K562 (cell line): ENCODE data around the gene HADHB. TPM values are rescaled to one million over a fixed set of nuclear protein-coding genes. Genes with fewer than 3 reads are reported as not detected.

Source experiments
- ATAC-seq: fragments of 200-7000 bp; cut with Tn5 transposase; 3 replicates; pipeline ENCODE4 v1.9.1; 2020; ENCODE audit warnings: moderate library complexity
- BruUV-seq: library from RNA; stranded (reverse); fragments of 400-500 nt; replicated peaks from 2 replicates; lab custom pipeline; 2021; lab: Mats Ljungman, UMichigan
- CTCF ChIA-PET: fragments of 300-600 bp; formaldehyde crosslinking; extraction: SDS; loops from one replicate; lab custom pipeline; 2021; ENCODE audit warnings: low intra/inter-chr PET ratio; lab: Yijun Ruan, JAX
- POLR2A ChIA-PET: fragments of 300-600, 350-650 bp; sonication (Branson Sonifier 250); formaldehyde crosslinking; extraction: SDS; loops from one replicate; lab custom pipeline; 2021; ENCODE audit warnings: antibody characterized with exemption, inconsistent platforms; lab: Yijun Ruan, JAX
- DNase-seq, 4 experiments: peaks; one replicate each; pipeline versions ENCODE4 v3.0.0 to v3.0.0-alpha.2; 2011 to 2018; ENCODE audit warnings: low spot score in 3 of 4, mixed read lengths in 3 of 4; ENCODE audit errors: extremely low read depth in 1 of 4
- FAIRE-seq: peaks from 2 replicates; lab custom pipeline; 2011; peaks lifted over from hg19 to GRCh38; lab: Jason Lieb, UNC
- H2AFZ ChIP-seq: 2 replicates; pipeline ENCODE4 v1.6.0; 2011; ENCODE audit warnings: low read depth, low read length, control low read depth, inconsistent platforms
- H3K27ac ChIP-seq: fragments of 200-600 bp; 3 replicates; pipeline ENCODE4 v1.8.0; 2011; ENCODE audit warnings: low read depth, mild to moderate bottlenecking, control low read depth, inconsistent platforms, low read length, moderate library complexity, mixed read lengths; ENCODE audit errors: extremely low read depth
- H3K27me3 ChIP-seq, 2 experiments: fragments of 300-600 bp in 1 of 2; 2 replicates in 1 of 2; 3 replicates in 1 of 2; pipeline versions ENCODE4 v1.6.0 to v1.8.0; 2011; ENCODE audit warnings: inconsistent platforms in 2 of 2, low read length in 2 of 2, mild to moderate bottlenecking in 1 of 2, mixed read lengths in 1 of 2, moderate library complexity in 1 of 2; ENCODE audit not compliant: control insufficient read depth in 2 of 2, insufficient read depth in 2 of 2
- H3K36me3 ChIP-seq: fragments of 300-600 bp; 3 replicates; pipeline ENCODE4 v1.8.0; 2011; ENCODE audit warnings: mild to moderate bottlenecking, low read length, inconsistent platforms; ENCODE audit not compliant: control insufficient read depth, insufficient read depth
- H3K4me1 ChIP-seq, 2 experiments: fragments of 200-600 bp in 1 of 2; replicated peaks in 1 of 2; 2 replicates in 1 of 2; 3 replicates in 1 of 2; pipeline versions ENCODE4 v1.5.1 to v1.8.0; 2011; ENCODE audit warnings: inconsistent platforms in 2 of 2, low read length in 2 of 2, mild to moderate bottlenecking in 1 of 2, mixed read lengths in 1 of 2, moderate library complexity in 1 of 2; ENCODE audit not compliant: control insufficient read depth in 2 of 2, insufficient read depth in 2 of 2
- H3K4me2 ChIP-seq: 2 replicates; pipeline ENCODE4 v1.6.1; 2011; ENCODE audit warnings: low read length, control low read depth, inconsistent platforms, mixed read lengths; ENCODE audit not compliant: insufficient read depth
- H3K4me3 ChIP-seq: fragments of 200-600 bp; sonication (generic), shearing (Covaris generic); 2 replicates; pipeline ENCODE4 v1.5.1; 2016; ENCODE audit warnings: control low read depth, inconsistent platforms
- H3K79me2 ChIP-seq: fragments of 200-600 bp; 3 replicates; pipeline ENCODE4 v1.8.0; 2011; ENCODE audit warnings: low read length, inconsistent platforms; ENCODE audit not compliant: control insufficient read depth, insufficient read depth
- H3K9ac ChIP-seq, 2 experiments: 2 replicates each; pipeline versions ENCODE4 v1.6.0 to v1.6.1; 2011; ENCODE audit warnings: low read depth in 2 of 2, low read length in 2 of 2, control low read depth in 1 of 2, inconsistent platforms in 1 of 2, mild to moderate bottlenecking in 1 of 2, mixed read lengths in 1 of 2; ENCODE audit not compliant: insufficient read depth in 1 of 2
- H3K9me1 ChIP-seq: one replicate; pipeline ENCODE4 v1.6.0; 2011; ENCODE audit warnings: inconsistent platforms, mild to moderate bottlenecking, low read length, moderate library complexity; ENCODE audit not compliant: control insufficient read depth, insufficient read depth
- H3K9me3 ChIP-seq: replicated peaks from 2 replicates; pipeline ENCODE4 v1.5.1; 2011; ENCODE audit warnings: low read depth, low read length, inconsistent platforms; ENCODE audit not compliant: control insufficient read depth, insufficient read depth
- H4K20me1 ChIP-seq: replicated peaks from 2 replicates; pipeline ENCODE4 v1.6.1; 2011; ENCODE audit warnings: low read length, inconsistent platforms, mixed read lengths; ENCODE audit not compliant: control insufficient read depth, insufficient read depth
- CBX3 ChIP-seq, 2 experiments: IDR thresholded peaks; 1 replicate in 1 of 2; 2 replicates in 1 of 2; pipeline ENCODE4 v1.6.1; 2012; ENCODE audit warnings: inconsistent platforms in 2 of 2, low read length in 2 of 2, borderline replicate concordance in 1 of 2, control low read depth in 1 of 2
- NCOA4 ChIP-seq: fragments of 450-650 bp; IDR thresholded peaks from 2 replicates; pipeline ENCODE4 v1.6.1; 2018; ENCODE audit warnings: mild to moderate bottlenecking; ENCODE audit not compliant: partially characterized antibody
- NFIC ChIP-seq: fragments of 450-650 bp; IDR thresholded peaks from 2 replicates; pipeline ENCODE4 v1.6.1; 2017; ENCODE audit warnings: mild to moderate bottlenecking, inconsistent platforms
- NFXL1 ChIP-seq: fragments of 450-650 bp; formaldehyde crosslinking; IDR thresholded peaks from 2 replicates; pipeline ENCODE4 v1.4.0; 2021; ENCODE audit warnings: mild to moderate bottlenecking
- PRPF4 ChIP-seq: fragments of 200-400 bp; formaldehyde crosslinking; IDR thresholded peaks from one replicate; pipeline ENCODE4 v1.6.1; 2017; ENCODE audit warnings: low read length, low read depth, mild to moderate bottlenecking; ENCODE audit not compliant: insufficient read depth, poor library complexity, severe bottlenecking
- RFX1 ChIP-seq: fragments of 450-650 bp; IDR thresholded peaks from 2 replicates; pipeline ENCODE4 v1.6.1; 2016; ENCODE audit warnings: mild to moderate bottlenecking, moderate library complexity
- TCF7 ChIP-seq: sonication (generic); IDR thresholded peaks from 2 replicates; pipeline ENCODE4 v1.6.1; 2016; ENCODE audit warnings: antibody characterized with exemption, borderline replicate concordance
- ZFP1 ChIP-seq: fragments of 450-650 bp; formaldehyde crosslinking; IDR thresholded peaks from 2 replicates; pipeline ENCODE4 v1.4.0; 2020; ENCODE audit warnings: mild to moderate bottlenecking, mixed read lengths
- ZFPM2 ChIP-seq: fragments of 250-450 bp; sonication (Bioruptor Pico); IDR thresholded peaks from 2 replicates; pipeline ENCODE4 v1.5.1; 2022; ENCODE audit warnings: mild to moderate bottlenecking
- ZNF561 ChIP-seq: fragments of 450-650 bp; formaldehyde crosslinking; conservative IDR thresholded peaks from 2 replicates; pipeline ENCODE4 v1.4.0; 2020; ENCODE audit warnings: mild to moderate bottlenecking, moderate library complexity
- ZNF780A ChIP-seq: fragments of 250-450 bp; sonication (Bioruptor Pico); IDR thresholded peaks from 2 replicates; pipeline ENCODE4 v1.5.0; 2021; ENCODE audit warnings: mild to moderate bottlenecking
- WGBS: fragments of 100-300 bp; shearing (Covaris generic); methylation state at CpG from one replicate; pipeline ENCODE4 v1.1.6; 2016; ENCODE audit warnings: low coverage, mixed read lengths; ENCODE audit not compliant: insufficient coverage; ENCODE audit errors: missing lambda C conversion rate; 5-methylcytosine and 5-hydroxymethylcytosine counted together
- in situ Hi-C: fragments of 300-500 bp; cut with MboI; formaldehyde crosslinking; loops from 4 replicates; pipeline ENCODE4 v1.15.0; 2018; ENCODE audit warnings: inconsistent platforms, mixed read lengths
- intact Hi-C: fragments of 100-400 bp; cut with micrococcal nuclease; formaldehyde crosslinking; loops from 2 replicates; pipeline ENCODE4 v1.14.2; 2022
- polyA plus RNA-seq, 8 experiments: library from polyadenylated mRNA; depleted of rRNA in 4 of 8; stranded (reverse) in 5 of 8; unstranded in 3 of 8; fragments of >200 nt; fragmentation: Nextera tagmentation in 2 of 8; fragmentation: Illumina TruSeq in 1 of 8; extraction: Ambion mirVana in 2 of 8; extraction: Trizol in 1 of 8; gene quantifications; 2 replicates each; pipeline versions ENCODE4 v1.2.1 to v1.2.3, GENCODE V29; 2011 to 2014; ENCODE audit warnings: inconsistent platforms in 1 of 8, missing spikeins in 1 of 8
- total RNA-seq, 7 experiments: library from RNA; depleted of rRNA in 6 of 7; stranded (reverse); fragments of >200 nt in 6 of 7; fragmentation: Illumina TruSeq in 2 of 7; extraction: Trizol in 2 of 7; gene quantifications; 2 replicates each; pipeline versions ENCODE4 v1.2.1 to v1.2.3, GENCODE V29; 2011 to 2021; ENCODE audit warnings: low replicate concordance in 1 of 7
- TF ChIP-seq, protein P1 (sequence below): sonication (generic); formaldehyde crosslinking; IDR thresholded peaks from 2 replicates; pipeline ENCODE4 v1.8.1; 2023; ENCODE audit warnings: mild to moderate bottlenecking, missing genetic modification reagents
- TF ChIP-seq, protein P2 (sequence below): fragments of 450-650 bp; IDR thresholded peaks from 2 replicates; pipeline ENCODE4 v1.7.0; 2016; ENCODE audit warnings: borderline replicate concordance
- TF ChIP-seq, protein P3 (sequence below): fragments of 450-650 bp; IDR thresholded peaks from 2 replicates; pipeline ENCODE4 v1.6.1; 2016; ENCODE audit warnings: mild to moderate bottlenecking

Gene HADHB
- total and polyA plus RNA-seq, 9 of the 15 experiments (the other 6 are each of a cell fraction or from before 2014, with no cell fraction given), result 67.3 to 199 (median 100) TPM

DNA sequence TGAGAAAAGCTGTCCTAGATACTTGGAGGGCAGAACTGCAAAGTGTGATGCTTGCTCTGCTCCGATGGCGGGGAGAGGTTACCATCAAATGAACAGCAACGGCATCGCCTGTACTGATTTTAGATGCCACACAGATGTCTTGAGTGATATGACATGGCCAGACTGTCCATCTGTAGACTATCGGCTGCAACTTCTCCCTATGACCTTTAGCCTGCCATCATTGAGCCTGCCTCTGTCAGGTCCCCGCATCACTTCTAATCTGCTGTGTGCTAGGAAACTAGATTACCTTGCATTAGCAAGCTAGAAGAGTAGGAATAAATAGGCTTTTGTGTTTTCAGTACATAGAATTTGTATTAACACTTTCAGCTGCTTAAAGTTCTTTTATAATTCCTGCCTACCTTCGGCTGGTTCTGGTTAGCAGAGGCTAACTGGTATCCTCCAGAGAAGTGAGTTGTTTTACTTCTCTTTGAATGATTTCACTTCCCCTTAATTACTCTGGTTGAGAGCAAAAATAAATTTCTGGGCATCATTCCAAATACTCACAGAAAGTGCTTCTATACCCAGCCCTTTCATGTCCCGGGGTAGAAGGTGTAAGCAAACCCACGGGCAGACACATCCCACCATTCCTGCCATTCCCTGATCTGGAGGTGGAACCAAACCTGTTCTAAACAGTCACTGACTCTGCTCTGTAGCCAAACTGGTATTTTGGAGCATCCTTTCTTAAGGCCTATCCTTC, 47.9 kb upstream of the HADHB start:
- Histone ChIP-seq H3K9me3 (no peaks in the 10 kb centered on the region), H3K9me1 (peaks cover under 1% of the 10 kb centered on the region), H3K27ac (no peak overlapping the region), H3K27me3 (no peaks in the 10 kb centered on the region), H2AFZ (no peak overlapping the region), H3K4me2 (no peak overlapping the region), H3K36me3 (peaks cover 95% of the 10 kb centered on the region), H4K20me1 (no peaks in the 10 kb centered on the region), H3K79me2 (no peaks in the 10 kb centered on the region), H3K4me3 (no peak overlapping the region), H3K4me1 (peaks cover 0 to 5% of the 10 kb centered on the region in 2 experiments; a peak in 3 of 5 replicates), H3K9ac (no peak overlapping the region)
- no peak for DNase-seq
- intact Hi-C loops, result no loop called here
- WGBS, result 88% methylated on average over 9 of the region's 9 CpGs
- ATAC-seq, result no peak
- in situ Hi-C loops, result no loop called here
- POLR2A ChIA-PET, result interaction anchor here (0.9 kb wide), 1 partner anchor 11 kb away, joined by 4 read pairs; no protein-coding TSS in a partner anchor
- CTCF ChIA-PET, result no interaction called here
- no TSS peak for BruUV-seq
- 0 out of 2 replicates have a peak, but pooled peaks have one; percentile 34 for TF ChIP-seq NFIC
- TF ChIP-seq, protein P1, sequence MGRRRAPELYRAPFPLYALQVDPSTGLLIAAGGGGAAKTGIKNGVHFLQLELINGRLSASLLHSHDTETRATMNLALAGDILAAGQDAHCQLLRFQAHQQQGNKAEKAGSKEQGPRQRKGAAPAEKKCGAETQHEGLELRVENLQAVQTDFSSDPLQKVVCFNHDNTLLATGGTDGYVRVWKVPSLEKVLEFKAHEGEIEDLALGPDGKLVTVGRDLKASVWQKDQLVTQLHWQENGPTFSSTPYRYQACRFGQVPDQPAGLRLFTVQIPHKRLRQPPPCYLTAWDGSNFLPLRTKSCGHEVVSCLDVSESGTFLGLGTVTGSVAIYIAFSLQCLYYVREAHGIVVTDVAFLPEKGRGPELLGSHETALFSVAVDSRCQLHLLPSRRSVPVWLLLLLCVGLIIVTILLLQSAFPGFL (CRISPR knock-in tag), result no peak
- no peak for TF ChIP-seq NCOA4
- TF ChIP-seq ZFPM2 (CRISPR knock-in tag), result no peak
- no peak for TF ChIP-seq NFXL1 (CRISPR knock-in tag)
- no peak for TF ChIP-seq ZNF561
- no peak for TF ChIP-seq RFX1
- TF ChIP-seq, protein P2, sequence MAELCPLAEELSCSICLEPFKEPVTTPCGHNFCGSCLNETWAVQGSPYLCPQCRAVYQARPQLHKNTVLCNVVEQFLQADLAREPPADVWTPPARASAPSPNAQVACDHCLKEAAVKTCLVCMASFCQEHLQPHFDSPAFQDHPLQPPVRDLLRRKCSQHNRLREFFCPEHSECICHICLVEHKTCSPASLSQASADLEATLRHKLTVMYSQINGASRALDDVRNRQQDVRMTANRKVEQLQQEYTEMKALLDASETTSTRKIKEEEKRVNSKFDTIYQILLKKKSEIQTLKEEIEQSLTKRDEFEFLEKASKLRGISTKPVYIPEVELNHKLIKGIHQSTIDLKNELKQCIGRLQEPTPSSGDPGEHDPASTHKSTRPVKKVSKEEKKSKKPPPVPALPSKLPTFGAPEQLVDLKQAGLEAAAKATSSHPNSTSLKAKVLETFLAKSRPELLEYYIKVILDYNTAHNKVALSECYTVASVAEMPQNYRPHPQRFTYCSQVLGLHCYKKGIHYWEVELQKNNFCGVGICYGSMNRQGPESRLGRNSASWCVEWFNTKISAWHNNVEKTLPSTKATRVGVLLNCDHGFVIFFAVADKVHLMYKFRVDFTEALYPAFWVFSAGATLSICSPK, result no peak
- TF ChIP-seq ZNF780A (CRISPR knock-in tag), result no peak
- TF ChIP-seq PRPF4, result no peak
- TF ChIP-seq, protein P3, sequence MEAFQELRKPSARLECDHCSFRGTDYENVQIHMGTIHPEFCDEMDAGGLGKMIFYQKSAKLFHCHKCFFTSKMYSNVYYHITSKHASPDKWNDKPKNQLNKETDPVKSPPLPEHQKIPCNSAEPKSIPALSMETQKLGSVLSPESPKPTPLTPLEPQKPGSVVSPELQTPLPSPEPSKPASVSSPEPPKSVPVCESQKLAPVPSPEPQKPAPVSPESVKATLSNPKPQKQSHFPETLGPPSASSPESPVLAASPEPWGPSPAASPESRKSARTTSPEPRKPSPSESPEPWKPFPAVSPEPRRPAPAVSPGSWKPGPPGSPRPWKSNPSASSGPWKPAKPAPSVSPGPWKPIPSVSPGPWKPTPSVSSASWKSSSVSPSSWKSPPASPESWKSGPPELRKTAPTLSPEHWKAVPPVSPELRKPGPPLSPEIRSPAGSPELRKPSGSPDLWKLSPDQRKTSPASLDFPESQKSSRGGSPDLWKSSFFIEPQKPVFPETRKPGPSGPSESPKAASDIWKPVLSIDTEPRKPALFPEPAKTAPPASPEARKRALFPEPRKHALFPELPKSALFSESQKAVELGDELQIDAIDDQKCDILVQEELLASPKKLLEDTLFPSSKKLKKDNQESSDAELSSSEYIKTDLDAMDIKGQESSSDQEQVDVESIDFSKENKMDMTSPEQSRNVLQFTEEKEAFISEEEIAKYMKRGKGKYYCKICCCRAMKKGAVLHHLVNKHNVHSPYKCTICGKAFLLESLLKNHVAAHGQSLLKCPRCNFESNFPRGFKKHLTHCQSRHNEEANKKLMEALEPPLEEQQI, result no peak
- no peak for TF ChIP-seq CBX3 (IDR thresholded peaks at IDR 0.05; ENCODE audit: borderline replicate concordance in 1 of 2, low read length in 2 of 2)
- no peak for TF ChIP-seq TCF7
- TF ChIP-seq ZFP1 (CRISPR knock-in tag), result peak; percentile 36; the same call in 1 of the 2 replicates
- FAIRE-seq, result no peak
